ELR (cell line): ENCODE results near the gene PKHD1.
A peak's percentile ranks its signal among the peaks of the same experiment; 100 is the strongest.

ENCODE experiments used
- DNase-seq: peaks from one replicate; pipeline ENCODE4 v3.0.0-alpha.2; 2015; ENCODE audit warnings: low read depth

PKHD1 gene

GRCh38 chr6:52045481-52045880, 41.9 kb downstream of the PKHD1 start:
- DNase-seq, result no peak

- no peak for DNase-seq
These were observed 42.4 kb downstream of the PKHD1 start for GRCh38 chr6:52045033-52045432.

GRCh38 chr6:52042141-52042885, 45.1 kb downstream of the PKHD1 start:
- no peak for DNase-seq

GRCh38 chr6:52041134-52041533, 46.3 kb downstream of the PKHD1 start:
- DNase-seq, result no peak

GRCh38 chr6:52027699-52028098, 59.7 kb downstream of the PKHD1 start:
- no peak for DNase-seq

GRCh38 chr6:52024451-52025068, 62.9 kb downstream of the PKHD1 start:
- DNase-seq, result no peak

GRCh38 chr6:52022675-52023074, 64.7 kb downstream of the PKHD1 start:
- no peak for DNase-seq

GRCh38 chr6:52020945-52021570, 66.4 kb downstream of the PKHD1 start:
- peak; percentile 51 for DNase-seq

- DNase-seq, result no peak
These were observed 67.5 kb downstream of the PKHD1 start for GRCh38 chr6:52019881-52020280.

GRCh38 chr6:52019092-52019491, 68.3 kb downstream of the PKHD1 start:
- no peak for DNase-seq

- no peak for DNase-seq
These were observed 70.3 kb downstream of the PKHD1 start for GRCh38 chr6:52016915-52017748.

- no peak for DNase-seq
These were observed 71.5 kb downstream of the PKHD1 start for GRCh38 chr6:52015953-52016352.

- DNase-seq, result no peak
These were observed 73.0 kb downstream of the PKHD1 start for GRCh38 chr6:52014391-52014790.

GRCh38 chr6:52013035-52013434, 74.4 kb downstream of the PKHD1 start:
- no peak for DNase-seq

- no peak for DNase-seq
These were observed 74.8 kb downstream of the PKHD1 start for GRCh38 chr6:52012582-52012981.

GRCh38 chr6:52010806-52011205, 76.6 kb downstream of the PKHD1 start:
- DNase-seq, result no peak

GRCh38 chr6:52010145-52010544, 77.3 kb downstream of the PKHD1 start:
- no peak for DNase-seq

- DNase-seq, result no peak
These were observed 77.8 kb downstream of the PKHD1 start for GRCh38 chr6:52009466-52010140.

GRCh38 chr6:52000064-52000463, 87.3 kb downstream of the PKHD1 start:
- no peak for DNase-seq

GRCh38 chr6:51996296-51996947, 91.0 kb downstream of the PKHD1 start:
- no peak for DNase-seq

- no peak for DNase-seq
These were observed 92.1 kb downstream of the PKHD1 start for GRCh38 chr6:51995214-51995755.
